Measurements from ENCODE around the gene ZNF445. TPM values are rescaled to one million over a fixed set of nuclear protein-coding genes. Genes with fewer than 3 reads are reported as not detected.
"Not testable (repeated sequence)": the region's sequence is repeated elsewhere in the genome, so short reads cannot be mapped to it uniquely, and the experiment has no call there.

ZNF445 gene
- total RNA-seq, 1 experiment from 2014 or later, result 7.4 TPM

DNA sequence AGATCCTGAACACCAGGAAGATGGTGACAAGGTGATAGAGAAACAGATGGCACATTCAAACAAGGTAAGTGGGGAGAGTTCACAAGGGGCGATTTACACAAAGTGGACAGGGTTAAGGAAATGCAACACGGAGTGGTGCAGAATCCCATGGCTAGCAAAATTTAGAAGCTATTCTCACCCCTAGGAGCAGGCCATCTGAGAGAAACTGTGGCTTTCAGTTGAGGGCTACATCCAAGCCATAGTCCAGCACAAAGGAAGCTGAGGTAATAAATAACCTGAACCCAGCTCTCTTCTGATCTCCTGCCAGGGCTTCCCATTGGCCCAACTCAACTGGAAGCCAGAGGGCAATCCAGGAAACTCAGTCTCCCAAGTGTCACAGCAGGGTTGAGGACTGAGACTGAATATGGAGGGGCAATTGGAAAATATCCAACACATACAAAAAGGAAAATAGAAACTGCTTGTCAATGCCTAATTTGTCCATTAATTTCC, 1.2 kb upstream of the ZNF445 start:
- DNase-seq (ENCODE audit: low spot score), result peak; percentile 2
- in situ Hi-C loops (cut with HindIII; ENCODE audit: low sequenced_read_pairs), result no loop called here

DNA sequence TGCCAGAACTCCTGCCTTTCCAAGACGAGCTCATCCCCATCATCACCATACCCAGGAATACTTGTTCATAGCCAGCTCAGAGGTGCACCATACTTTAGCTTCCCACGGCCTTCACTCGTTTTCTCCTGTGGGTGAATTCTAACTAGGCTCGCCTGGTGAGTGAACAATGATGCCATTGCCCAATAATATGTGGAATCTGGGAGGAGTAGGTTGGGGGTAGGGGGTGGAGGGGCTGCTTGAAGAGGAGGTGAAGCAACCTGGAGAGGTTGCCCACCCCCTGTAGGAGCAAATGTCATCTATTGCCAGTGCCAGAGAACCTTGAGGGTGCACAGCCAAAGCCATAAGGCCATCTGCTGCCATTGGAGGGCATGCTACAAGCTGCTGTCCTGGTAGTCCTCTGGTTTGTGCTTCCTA, 592 bp upstream of the ZNF445 start:
- DNase-seq (ENCODE audit: low spot score), result peak; percentile 52
- in situ Hi-C loops (cut with HindIII; ENCODE audit: low sequenced_read_pairs), result no loop called here

DNA sequence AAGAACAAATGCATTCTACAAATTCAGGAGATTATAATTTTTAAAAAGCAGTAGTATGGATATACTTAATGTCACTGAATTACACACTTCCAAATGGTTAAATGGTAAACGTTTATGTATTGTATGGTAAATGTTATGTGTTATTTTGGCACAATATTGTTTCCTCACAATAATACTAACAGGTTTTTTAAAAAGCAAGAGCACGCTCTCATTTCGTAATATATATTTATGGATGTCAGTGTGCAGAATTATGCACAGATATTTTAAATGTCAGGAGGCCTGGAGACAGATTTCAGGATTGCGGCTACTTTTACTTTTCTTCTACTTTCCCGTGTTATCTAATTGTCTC, 533 bp downstream of the ZNF445 start:
- in situ Hi-C loops (cut with HindIII; ENCODE audit: low sequenced_read_pairs), result no loop called here
- DNase-seq (ENCODE audit: low spot score), result no peak

DNA sequence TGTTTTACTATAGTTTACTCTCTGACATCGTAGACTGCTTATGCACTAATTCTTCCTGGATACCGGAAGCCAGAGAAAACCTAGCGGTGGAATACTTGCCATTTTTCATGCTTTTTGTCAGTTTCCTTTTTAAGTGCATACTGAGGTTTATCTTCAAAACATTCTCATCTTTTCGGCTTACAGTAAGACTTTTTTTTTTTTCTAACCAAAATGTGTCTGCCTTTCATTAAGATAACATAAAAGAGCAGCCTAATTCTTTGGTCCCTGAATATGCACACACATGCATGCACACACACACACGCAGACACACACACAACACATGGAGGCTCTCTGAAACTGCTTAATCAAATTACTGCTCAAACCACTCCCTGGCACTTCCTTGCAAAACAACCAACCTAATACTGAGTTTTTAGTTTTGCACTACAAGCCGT, 1.3 kb downstream of the ZNF445 start:
- in situ Hi-C loops (cut with HindIII; ENCODE audit: low sequenced_read_pairs), result no loop called here
- peak; percentile 4 for DNase-seq (ENCODE audit: low spot score)

DNA sequence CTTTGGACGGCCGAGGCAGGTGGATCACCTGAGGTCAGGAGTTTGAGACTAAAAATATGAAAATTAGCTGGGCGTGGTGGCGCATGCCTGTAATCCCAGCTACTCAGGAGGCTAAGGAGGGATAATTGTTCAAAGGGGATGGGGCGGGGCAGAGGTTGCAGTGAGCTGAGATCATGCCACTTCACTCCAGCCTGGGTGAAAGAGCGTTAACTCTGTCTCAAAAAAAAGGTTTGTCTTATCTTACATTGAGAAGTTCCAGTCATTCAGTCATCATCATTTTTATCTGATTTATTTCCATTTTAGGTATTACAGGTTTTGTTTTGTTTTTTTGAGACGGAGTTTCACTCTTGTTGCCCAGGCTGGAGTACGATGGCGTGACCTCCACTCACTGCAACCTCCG, 2.6 kb downstream of the ZNF445 start:
- DNase-seq (ENCODE audit: low spot score), result not testable (repeated sequence)

DNA sequence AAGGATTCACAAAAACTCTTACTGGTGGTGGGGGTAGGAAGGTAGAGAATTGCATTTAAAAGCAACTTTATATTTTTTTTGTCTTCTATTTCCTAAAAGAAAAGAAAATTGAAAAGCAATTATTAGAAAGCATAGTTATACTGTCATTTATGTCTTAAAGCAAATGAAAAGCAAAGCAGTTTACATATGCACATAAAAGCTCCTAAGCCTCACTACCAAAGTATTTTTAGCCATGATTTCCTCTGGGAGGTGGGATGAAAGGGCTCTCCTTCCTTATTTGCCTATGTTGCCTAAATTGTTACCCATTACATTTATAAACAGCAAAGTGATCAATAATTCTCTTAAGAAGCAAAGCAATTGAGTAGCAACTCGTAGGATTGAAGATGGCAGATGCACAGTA, 7.0 kb downstream of the ZNF445 start:
- no peak for DNase-seq (ENCODE audit: low spot score)
- in situ Hi-C loops (cut with HindIII; ENCODE audit: low sequenced_read_pairs), result no loop called here

More for the DNA sequence above, 2.6 kb downstream of the ZNF445 start:
- in situ Hi-C loops (cut with HindIII; ENCODE audit: low sequenced_read_pairs), result not testable (repeated sequence)

DNA sequence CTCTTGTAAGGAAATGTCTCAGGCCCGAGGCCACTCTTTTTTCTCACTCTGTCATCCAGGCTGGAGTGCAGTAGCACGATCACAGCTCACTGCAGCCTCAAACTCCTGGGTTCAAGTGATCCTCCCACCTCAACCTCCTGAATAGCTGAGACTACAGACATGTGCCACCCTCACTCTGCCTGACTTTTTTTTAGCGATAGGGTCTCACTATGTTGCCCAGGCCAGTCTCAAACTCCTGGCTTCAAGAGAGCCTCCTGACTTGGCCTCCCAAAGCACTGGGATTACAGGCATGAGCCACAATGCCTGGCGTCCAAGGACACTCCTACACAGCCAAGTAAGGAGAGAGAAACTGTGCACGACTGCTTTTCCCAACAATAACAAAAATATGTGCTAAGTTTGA, 7.6 kb downstream of the ZNF445 start:
- no peak for DNase-seq (ENCODE audit: low spot score)
- in situ Hi-C loops (cut with HindIII; ENCODE audit: low sequenced_read_pairs), result no loop called here

DNA sequence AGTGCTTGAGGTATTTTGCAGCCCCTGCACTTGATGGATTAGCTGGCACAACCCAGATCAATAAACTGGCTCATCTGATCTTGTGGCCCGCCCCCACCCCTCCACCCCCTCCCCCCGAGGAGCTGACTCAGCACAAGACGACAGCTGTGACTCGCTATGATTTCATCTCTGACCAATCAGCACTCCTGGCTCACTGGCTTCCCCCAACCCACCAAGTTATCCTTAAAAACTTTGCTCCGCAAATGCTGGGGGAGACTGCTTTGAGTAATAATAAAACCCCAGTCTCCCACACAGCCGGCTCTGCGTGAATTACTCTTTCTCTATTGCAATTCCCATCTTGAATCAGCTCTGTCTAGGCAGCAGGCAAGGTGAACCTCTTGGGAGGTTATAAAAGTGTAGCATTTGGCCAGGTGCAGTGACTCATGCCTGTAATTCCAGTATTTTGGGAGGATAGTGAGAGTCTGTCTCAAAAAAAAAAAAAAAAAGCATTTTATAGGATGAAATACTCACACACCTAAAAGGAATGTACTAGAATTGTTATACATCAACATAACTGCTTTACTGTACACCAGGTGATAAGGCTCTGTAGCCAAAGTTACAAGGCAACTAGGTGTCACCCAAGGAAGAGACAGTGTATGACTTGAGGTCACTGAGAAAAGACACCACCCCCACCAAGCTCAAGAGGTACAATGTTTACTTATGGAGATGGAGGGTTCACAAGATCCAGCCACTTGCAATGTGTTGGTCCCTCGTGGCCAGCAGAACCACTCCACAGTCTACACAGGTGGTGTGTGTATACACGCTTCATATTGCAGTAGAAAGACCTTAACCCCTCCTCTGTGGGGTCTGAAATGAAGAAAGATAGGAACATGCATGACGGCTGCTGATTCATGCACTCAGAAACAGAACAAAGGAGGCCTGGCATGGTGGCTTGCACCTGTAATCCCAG, 8.6 kb downstream of the ZNF445 start:
- in situ Hi-C loops (cut with HindIII; ENCODE audit: low sequenced_read_pairs), result no loop called here
- DNase-seq (ENCODE audit: low spot score), result no peak

DNA sequence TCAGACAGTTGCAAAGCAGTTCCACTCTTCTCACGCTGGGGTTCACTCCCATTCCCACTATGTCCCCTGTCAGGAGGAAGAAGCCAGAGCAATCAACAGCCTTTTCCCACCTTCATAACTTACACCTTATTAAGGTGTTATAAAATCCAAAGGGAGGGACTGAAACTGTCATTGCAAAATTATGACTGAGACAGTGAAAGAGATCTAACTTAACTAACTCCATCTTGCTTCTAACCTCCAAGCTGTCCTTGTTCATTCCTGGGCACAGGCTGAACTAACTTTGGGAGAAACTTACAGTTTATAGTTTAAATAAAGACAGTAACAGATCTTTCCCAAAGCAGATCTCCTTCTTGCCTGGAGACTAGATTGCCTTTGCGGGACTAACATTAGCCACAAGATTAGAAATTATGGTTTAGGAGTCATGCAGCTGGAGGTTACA, 9.4 kb downstream of the ZNF445 start:
- DNase-seq (ENCODE audit: low spot score); in situ Hi-C loops (cut with HindIII; ENCODE audit: low sequenced_read_pairs): not testable (repeated sequence)

DNA sequence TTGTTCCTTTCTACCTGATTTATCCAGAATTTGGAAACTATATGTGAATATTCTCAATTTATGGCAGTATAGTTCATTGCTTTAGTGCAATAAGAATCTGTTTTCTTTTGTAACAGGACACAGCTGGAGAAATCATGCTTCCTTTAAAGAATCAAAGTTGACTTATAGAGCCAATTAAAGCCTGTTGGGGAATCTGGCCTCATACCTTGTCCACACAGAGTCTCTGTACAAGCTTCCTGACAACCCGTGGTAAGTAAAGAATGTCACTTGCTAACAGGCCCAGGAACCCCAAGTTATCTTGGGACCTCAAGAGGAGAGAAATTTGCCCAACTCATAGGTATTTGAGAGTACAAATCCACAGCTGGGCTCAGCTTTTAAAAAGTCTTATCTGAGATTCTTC, 10.2 kb downstream of the ZNF445 start:
- in situ Hi-C loops (cut with HindIII; ENCODE audit: low sequenced_read_pairs), result no loop called here
- DNase-seq (ENCODE audit: low spot score), result no peak

DNA sequence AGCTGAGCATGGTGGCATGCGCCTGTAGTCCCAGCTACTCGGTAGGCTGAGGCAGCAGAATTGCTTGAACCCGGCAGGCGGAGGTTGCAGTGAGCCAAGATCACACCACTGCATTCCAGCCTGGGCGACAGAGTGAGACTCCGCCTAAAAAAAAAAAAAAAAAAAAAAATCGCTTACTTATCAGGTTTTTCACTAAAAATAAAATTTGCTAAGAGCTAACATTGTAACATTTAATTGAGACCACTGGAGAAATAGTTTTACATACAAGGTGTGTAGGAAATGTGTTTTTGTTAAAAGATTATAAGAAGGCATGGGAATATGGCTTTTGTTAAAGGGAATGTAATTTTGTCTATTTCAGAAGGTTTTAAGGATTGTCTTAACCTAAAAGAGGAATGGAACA, 12.6 kb downstream of the ZNF445 start:
- DNase-seq (ENCODE audit: low spot score); in situ Hi-C loops (cut with HindIII; ENCODE audit: low sequenced_read_pairs): not testable (repeated sequence)

DNA sequence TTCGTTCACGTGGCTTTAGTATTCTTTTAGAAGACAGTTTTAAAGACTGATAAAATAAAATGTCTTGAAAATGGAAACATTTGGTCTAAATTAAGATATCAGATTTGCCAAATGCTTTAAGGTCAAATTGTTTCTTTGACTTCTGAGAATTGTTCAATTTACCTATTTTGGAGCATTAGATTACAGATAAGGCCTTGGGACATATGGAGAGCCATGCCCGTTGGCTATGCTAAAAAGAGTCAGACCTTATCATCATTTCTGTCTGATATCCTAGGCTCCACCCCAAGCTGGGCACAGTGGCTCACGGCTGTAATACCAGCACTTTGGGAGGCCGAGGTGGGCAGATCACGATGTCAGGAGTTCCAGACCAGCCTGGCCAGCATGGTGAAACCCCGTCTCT, 13.0 kb downstream of the ZNF445 start:
- DNase-seq (ENCODE audit: low spot score), result no peak
- in situ Hi-C loops (cut with HindIII; ENCODE audit: low sequenced_read_pairs), result no loop called here

DNA sequence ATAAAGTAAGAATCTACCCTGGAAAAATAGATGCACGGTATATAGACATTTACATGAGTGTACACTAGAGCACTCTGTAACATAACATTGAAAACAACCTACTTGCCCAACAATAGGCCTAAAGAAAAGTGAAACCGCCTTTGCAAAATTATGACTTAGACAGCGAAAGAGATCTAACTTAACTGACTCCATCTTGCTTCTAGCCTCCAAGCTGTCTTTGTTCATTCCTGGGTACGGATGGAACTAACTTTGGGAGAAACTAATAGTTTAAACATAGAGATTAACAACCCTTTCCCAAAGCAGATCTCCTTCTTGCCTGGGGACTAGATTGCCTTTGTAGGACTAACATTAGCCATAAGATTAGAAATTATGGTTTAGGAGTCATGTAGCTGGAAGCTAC, 17.4 kb downstream of the ZNF445 start:
- DNase-seq (ENCODE audit: low spot score); in situ Hi-C loops (cut with HindIII; ENCODE audit: low sequenced_read_pairs): not testable (repeated sequence)

DNA sequence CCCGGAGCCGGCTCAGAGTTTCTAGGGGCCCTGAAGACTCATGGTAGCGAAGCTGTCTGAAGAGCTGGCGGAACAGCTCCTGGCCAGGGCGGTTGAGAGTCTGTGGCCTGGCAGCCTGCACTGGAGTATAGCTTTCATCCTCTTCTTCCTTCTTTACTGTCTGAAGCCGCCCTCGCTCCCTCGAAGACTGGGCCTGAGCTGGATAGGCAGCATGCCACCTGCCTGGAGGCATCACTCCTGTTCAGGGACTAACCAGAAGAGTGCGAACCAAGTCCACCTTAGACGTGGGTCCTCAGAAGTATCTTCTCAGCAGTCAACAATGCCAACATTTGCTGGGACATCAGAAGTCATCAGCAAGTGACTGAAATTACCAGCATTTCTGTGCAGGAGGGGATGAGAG, 22.2 kb downstream of the ZNF445 start:
- in situ Hi-C loops (cut with HindIII; ENCODE audit: low sequenced_read_pairs), result no loop called here
- no peak for DNase-seq (ENCODE audit: low spot score)

DNA sequence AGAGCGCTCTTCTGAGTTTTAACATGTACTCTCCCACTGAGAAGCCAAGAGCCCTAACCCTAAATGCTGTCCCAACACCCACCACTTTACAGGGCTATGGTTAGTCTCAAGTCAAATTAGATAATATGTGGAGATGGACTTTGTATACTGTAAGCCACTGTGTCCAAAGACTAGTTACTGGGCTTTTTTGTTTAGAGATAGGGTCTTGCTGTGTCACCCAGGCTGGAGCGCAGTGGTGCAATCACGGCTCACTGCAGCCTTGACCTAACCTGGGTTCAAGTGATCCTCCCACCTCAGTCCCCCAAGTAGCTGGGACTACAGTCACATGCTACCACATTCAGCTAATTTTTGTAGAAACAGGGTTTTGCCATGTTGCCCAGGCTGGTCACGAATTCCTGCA, 23.2 kb downstream of the ZNF445 start:
- in situ Hi-C loops (cut with HindIII; ENCODE audit: low sequenced_read_pairs), result no loop called here
- DNase-seq (ENCODE audit: low spot score), result no peak

DNA sequence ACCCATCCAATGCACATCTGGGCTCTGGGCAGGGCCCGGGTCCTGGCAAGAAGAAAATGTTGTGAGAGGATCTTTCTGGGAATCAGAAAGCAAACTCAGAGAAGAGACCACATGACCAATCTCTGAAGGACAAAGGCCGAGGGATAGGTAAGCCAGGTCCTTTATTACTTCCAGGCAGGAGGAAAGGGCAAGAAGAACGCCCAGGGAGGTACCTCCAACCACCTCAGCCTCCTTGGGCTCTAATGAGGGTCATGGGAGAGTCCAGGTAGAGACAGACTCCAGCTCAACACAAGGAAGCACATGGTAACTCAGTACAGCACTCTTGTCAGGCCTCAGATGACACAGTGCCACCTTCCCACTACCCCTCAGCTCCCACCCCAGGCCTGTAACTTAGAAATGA, 26.0 kb downstream of the ZNF445 start:
- in situ Hi-C loops (cut with HindIII; ENCODE audit: low sequenced_read_pairs), result no loop called here
- no peak for DNase-seq (ENCODE audit: low spot score)

DNA sequence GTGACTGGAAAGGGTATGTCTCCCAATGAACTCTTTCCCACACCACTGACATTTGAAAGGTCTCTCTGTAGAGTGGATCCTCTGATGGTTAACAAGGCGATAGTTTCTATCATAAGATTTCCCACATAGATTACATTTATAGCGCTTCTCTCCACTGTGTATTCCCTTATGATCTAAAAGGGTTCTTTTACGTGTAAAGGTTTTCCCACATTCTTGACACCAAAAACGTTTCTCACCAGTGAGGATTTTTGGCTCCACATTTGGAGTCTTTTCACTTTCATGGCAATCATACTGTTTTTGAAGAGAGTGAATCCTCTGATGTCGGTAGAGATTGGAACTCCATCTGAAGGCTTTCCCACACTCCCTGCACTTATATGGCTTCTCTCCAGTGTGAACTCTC, 30.5 kb downstream of the ZNF445 start:
- DNase-seq (ENCODE audit: low spot score), result no peak
- in situ Hi-C loops (cut with HindIII; ENCODE audit: low sequenced_read_pairs), result no loop called here

DNA sequence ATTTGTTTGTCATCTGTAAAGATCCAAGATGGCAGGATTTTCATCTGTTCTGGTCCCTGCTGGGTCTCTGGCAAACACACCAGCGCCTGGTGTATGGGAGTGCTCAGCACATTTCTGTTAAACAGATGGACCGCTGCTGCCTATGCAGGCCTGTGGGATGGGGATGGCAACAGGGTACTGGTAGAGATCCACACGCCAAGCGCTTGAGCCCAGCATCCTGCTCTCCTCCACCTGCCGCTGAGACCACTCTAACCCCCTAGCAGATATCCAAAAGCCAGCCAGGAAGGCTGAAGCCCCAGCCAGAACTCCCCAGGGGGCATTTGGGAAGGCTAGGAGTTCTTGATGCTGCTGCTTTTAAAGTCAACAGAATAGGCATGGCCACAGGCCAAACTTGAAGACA, 31.7 kb downstream of the ZNF445 start:
- in situ Hi-C loops (cut with HindIII; ENCODE audit: low sequenced_read_pairs), result no loop called here

DNA sequence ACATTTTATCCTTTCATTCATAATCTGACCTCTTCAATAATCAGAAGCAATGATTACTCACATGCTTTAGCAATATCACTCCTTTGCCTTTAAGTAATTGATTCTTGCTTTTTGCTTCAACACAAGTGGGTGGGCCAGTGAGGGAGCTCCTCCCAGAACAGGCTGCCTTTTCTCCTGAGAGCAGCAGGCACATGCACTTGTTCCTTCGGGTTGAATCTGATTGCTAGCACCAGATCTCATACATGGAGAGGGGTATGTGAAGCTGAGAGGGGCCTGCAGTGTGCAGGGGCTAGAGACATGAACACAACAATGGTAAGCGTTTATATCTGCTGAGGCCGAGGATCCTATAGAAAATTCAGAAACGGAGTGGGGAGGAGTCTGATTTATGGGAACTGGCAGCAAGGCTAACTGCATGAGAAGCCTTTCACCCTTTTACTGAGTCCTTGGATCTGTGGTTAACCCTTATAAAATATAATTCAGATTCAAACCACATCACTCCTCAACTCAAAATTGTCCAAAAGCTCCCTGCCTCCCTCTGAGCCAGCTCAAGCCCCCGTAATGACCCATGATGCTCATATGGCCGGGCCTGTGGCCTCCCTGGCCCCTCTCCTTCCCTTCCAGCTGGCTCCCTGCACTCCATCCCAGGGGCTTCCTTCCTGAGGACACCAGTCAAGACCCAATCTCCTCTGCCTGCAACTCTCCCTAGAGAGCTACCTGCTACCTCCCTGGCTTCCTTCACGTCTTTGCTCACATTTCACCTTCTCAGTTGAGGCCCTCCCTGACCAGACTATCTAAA, 32.4 kb downstream of the ZNF445 start:
- in situ Hi-C loops (cut with HindIII; ENCODE audit: low sequenced_read_pairs), result no loop called here

More for the DNA sequence above, 31.7 kb downstream of the ZNF445 start:
- no peak for DNase-seq (ENCODE audit: low spot score)

DNA sequence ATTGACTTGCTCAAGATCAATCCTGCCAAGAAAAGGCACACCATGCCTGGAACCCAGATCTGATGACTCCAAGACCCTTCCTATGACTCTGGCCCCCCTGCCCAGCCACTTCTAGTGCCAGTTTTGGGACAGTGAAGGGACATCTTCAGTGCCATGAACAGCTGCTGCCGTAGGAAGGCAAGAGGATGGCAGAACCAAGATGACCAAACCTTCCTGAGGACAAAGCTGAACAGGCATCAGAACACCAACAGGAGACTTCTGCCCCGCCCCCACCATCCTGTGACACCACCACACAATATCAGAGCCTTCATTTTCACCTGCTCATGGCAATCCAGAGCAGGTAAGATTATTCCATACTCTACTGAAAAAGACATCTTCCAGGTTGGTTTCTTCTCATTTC, 33.0 kb downstream of the ZNF445 start:
- DNase-seq (ENCODE audit: low spot score), result no peak
- in situ Hi-C loops (cut with HindIII; ENCODE audit: low sequenced_read_pairs), result no loop called here

More for the DNA sequence above, 32.4 kb downstream of the ZNF445 start:
- no peak for DNase-seq (ENCODE audit: low spot score)

Measured in G401 (cell line).